ENCODE data around the gene RANBP17. TPM values are rescaled to one million over a fixed set of nuclear protein-coding genes. Genes with fewer than 3 reads are reported as not detected.

The RANBP17 gene
- total and polyA plus RNA-seq, 12 donors = 5.5 to 119 (median 22.2) TPM

DNA sequence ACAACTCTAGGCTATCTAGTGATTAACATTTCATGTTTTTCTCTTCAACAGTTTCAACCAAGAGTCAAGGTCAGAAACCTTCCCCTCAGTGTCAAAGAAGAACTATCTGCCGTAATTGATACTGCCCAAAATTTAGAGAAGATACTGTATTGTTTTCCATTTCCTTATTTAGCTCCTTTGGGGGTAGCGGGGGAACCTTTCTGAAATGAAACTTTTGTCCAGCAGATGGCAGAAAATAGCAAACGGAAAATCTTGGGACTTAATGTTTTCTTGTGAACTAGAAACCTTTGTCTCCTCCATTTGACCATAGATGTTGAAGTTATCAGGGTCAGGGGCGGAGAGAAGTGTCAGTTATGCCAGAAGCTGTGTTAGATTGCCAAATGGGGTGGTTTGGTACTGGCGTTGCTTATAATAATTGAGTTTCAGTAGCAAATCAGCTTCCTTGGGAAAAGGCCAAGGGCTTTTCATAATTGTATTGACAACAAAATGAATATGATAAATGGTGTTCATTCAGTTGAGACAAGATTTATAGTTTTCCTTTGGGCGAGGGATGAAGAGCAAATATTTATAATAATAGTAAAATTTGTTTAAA is 345.5 kb downstream of the RANBP17 start:
- Histone ChIP-seq H3K27me3 (no peaks in the 10 kb centered on the region), H3K27ac (no peak overlapping the region), H3K36me3 (replicated peaks in 1 of 2) (no peaks in the 10 kb centered on the region), H3K9me3 (replicated peaks in 1 of 3) (no peaks in the 10 kb centered on the region), H3K4me3 (no peak overlapping the region), H3K4me1 (replicated peaks in 1 of 2) (no peaks in the 10 kb centered on the region)
- DNase-seq = peak in 2 of 7 donors; percentile 9 to 19
- no peak for TF ChIP-seq POLR2A (IDR thresholded peaks at IDR 0.05)
- TF ChIP-seq, protein P1, sequence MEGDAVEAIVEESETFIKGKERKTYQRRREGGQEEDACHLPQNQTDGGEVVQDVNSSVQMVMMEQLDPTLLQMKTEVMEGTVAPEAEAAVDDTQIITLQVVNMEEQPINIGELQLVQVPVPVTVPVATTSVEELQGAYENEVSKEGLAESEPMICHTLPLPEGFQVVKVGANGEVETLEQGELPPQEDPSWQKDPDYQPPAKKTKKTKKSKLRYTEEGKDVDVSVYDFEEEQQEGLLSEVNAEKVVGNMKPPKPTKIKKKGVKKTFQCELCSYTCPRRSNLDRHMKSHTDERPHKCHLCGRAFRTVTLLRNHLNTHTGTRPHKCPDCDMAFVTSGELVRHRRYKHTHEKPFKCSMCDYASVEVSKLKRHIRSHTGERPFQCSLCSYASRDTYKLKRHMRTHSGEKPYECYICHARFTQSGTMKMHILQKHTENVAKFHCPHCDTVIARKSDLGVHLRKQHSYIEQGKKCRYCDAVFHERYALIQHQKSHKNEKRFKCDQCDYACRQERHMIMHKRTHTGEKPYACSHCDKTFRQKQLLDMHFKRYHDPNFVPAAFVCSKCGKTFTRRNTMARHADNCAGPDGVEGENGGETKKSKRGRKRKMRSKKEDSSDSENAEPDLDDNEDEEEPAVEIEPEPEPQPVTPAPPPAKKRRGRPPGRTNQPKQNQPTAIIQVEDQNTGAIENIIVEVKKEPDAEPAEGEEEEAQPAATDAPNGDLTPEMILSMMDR (IDR thresholded peaks at IDR 0.05) = peak; percentile 22 to 54 (median 50)
- intact Hi-C loops (cut with DNase I) = no loop called here
- WGBS, 4 donors = 34 to 44% (median 40%) methylated on average over 6 of the region's 6 CpGs

- TF ChIP-seq POLR2A (IDR thresholded peaks at IDR 0.05) = no peak
- TF ChIP-seq, protein P1 (IDR thresholded peaks at IDR 0.05) = no peak
- H3K27ac ChIP-seq = no peak overlapping the region
- no peak for DNase-seq
- H3K36me3 ChIP-seq (replicated peaks in 1 of 2) = no peaks in the 10 kb centered on the region
- intact Hi-C loops (cut with DNase I) = no loop called here
- no peaks in the 10 kb centered on the region for H3K4me1 ChIP-seq (replicated peaks in 1 of 2)
- no peak overlapping the region for H3K4me3 ChIP-seq
- H3K9me3 ChIP-seq (replicated peaks in 1 of 3) = no peaks in the 10 kb centered on the region
- WGBS, 4 donors = 90 to 96% (median 95%) methylated on average over 2 of the region's 2 CpGs
- no peaks in the 10 kb centered on the region for H3K27me3 ChIP-seq
Measured at GRCh38 chr5:171221916-171222315, 360.1 kb downstream of the RANBP17 start.

DNA sequence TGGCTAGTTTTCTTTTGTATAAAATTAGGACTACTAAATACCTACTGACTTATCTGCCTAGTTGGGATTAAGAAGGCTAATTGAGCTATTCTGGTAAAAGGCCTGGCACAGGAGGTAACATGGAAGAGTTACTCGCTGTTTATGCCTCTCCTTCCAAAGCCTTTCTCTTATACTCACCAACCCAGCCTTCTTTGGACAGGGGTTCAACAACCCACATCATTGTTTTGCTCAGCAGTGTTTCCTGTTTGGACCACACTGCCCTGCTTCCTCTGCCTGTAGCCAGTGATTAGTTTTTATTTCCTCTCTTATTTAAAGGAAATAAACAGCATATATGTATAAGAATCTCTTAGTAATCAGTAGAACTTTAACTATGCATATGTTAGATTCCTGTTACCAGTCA is 362.1 kb downstream of the RANBP17 start:
- Histone ChIP-seq H3K36me3 (replicated peaks in 1 of 2) (no peaks in the 10 kb centered on the region), H3K27me3 (no peaks in the 10 kb centered on the region), H3K4me3 (no peak overlapping the region), H3K9me3 (replicated peaks in 1 of 3) (no peaks in the 10 kb centered on the region), H3K4me1 (replicated peaks in 1 of 2) (no peaks in the 10 kb centered on the region), H3K27ac (no peak overlapping the region)
- no peak for DNase-seq
- TF ChIP-seq POLR2A (IDR thresholded peaks at IDR 0.05) = no peak
- TF ChIP-seq, protein P1 (IDR thresholded peaks at IDR 0.05) = no peak
- WGBS, 4 donors = 78 to 92% (median 89%) methylated on average over 1 of the region's 1 CpG
- intact Hi-C loops (cut with DNase I) = no loop called here

DNA sequence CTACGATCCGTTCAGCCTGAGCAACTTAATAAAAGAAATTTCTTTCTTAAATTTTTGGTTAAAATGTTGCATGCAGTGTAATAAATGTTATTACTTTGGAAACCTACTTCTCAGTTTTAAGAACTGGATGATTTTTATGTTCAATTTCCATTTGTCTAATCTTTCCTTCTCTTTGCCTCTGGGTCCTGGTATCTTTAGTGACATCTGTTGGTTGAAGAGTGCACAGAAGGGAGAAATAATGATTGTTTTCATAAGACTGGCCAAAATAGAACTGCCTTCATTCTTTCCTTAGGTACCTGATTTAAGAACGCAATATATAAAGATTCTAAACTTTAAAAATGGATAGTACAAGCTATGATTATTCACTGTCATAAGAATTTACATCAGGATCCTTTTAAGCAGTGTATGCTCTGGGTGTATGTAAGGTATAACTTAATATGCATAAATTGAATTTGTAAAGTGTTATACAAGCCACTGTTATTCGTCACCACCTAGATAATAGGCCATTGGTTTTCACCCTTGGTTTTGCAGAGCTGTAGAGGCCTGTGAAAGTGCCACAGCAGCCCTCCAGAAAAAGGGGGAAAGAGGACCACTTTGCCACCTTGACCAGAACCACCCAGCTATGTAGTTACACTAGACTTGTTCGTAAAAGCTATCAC is 364.4 kb downstream of the RANBP17 start:
- no peaks in the 10 kb centered on the region for H3K4me1 ChIP-seq (replicated peaks in 1 of 2)
- no peak overlapping the region for H3K27ac ChIP-seq
- H3K4me3 ChIP-seq = no peak overlapping the region
- no peaks in the 10 kb centered on the region for H3K36me3 ChIP-seq (replicated peaks in 1 of 2)
- no peaks in the 10 kb centered on the region for H3K27me3 ChIP-seq
- no peak for DNase-seq
- H3K9me3 ChIP-seq (replicated peaks in 1 of 3) = no peaks in the 10 kb centered on the region
- intact Hi-C loops (cut with DNase I) = no loop called here
- WGBS, 4 donors = 89 to 94% (median 91%) methylated on average over 5 of the region's 5 CpGs
- TF ChIP-seq POLR2A (IDR thresholded peaks at IDR 0.05) = no peak
- TF ChIP-seq, protein P1 (IDR thresholded peaks at IDR 0.05) = no peak
